Left lung (tissue), 10 donors: ENCODE measurements around the gene DNAJC15. TPM values are rescaled to one million over a fixed set of nuclear protein-coding genes. Genes with fewer than 3 reads are reported as not detected.

Experiments
- ATAC-seq: fragments of 200-7000 bp; cut with Tn5 transposase; one replicate; pipeline ENCODE4 v1.9.1; 2020; ENCODE audit warnings: moderate library complexity
- DNase-seq, 4 donors: peaks; one replicate each; pipeline ENCODE4 v3.0.0-alpha.2; 2013 to 2020
- H3K27ac ChIP-seq, 2 donors: fragments of 200-600 bp; sonication (generic) in 1 of 2; one replicate each; pipeline versions ENCODE4 v1.5.0 to v1.8.0; 2020 to 2021
- H3K27me3 ChIP-seq, 2 donors: fragments of 200-600 bp; sonication (generic) in 1 of 2; one replicate each; pipeline versions ENCODE4 v1.5.0 to v1.8.0; 2020 to 2021
- H3K36me3 ChIP-seq, 2 donors: fragments of 200-600 bp; sonication (generic) in 1 of 2; one replicate each; pipeline versions ENCODE4 v1.5.0 to v1.8.0; 2020 to 2021
- H3K4me1 ChIP-seq, 2 donors: fragments of 200-600 bp; one replicate each; pipeline ENCODE4 v1.8.0; 2021
- H3K4me3 ChIP-seq, 2 donors: fragments of 200-600 bp; sonication (generic) in 1 of 2; one replicate each; pipeline versions ENCODE4 v1.5.0 to v1.8.0; 2020 to 2021; ENCODE audit warnings: mild to moderate bottlenecking in 1 of 2
- H3K9me3 ChIP-seq, 2 donors: fragments of 200-600 bp; sonication (generic) in 1 of 2; one replicate each; pipeline versions ENCODE4 v1.5.0 to v1.8.0; 2020 to 2021
- intact Hi-C, 2 donors: fragments of 100-400 bp; cut with DNase I; formaldehyde crosslinking; loops; one replicate each; pipeline versions ENCODE4 v1.11.2 to v1.14.2; 2022
- polyA plus RNA-seq, 6 donors: library from polyadenylated mRNA; unstranded; fragments of 120-200 nt; gene quantifications; one replicate each; pipeline ENCODE4 v1.2.1, GENCODE V29; 2013; ENCODE audit not compliant: insufficient read length in 6 of 6
- total RNA-seq, 2 donors: library from RNA; stranded (reverse); fragmentation: NEBNext Ultra II Directional; extraction: Animal tissue kit (Norgen Biotek cat#: 25700); gene quantifications; one replicate each; pipeline ENCODE4 v1.2.1, GENCODE V29; 2021
- TF ChIP-seq, protein P1 (sequence below), 2 donors: fragments of 200-600 bp; sonication (generic) in 1 of 2; IDR thresholded peaks; one replicate each; pipeline versions ENCODE4 v1.5.0 to v1.8.0; 2021; ENCODE audit warnings: antibody characterized with exemption in 2 of 2
- donor health status: DM: no; HTN: yes; CAD: no.
- donor health status: DM: no; HTN: no; CAD: no.

Gene DNAJC15
- total and polyA plus RNA-seq, 8 donors = 12.8 to 28.5 (median 21.9) TPM

DNA sequence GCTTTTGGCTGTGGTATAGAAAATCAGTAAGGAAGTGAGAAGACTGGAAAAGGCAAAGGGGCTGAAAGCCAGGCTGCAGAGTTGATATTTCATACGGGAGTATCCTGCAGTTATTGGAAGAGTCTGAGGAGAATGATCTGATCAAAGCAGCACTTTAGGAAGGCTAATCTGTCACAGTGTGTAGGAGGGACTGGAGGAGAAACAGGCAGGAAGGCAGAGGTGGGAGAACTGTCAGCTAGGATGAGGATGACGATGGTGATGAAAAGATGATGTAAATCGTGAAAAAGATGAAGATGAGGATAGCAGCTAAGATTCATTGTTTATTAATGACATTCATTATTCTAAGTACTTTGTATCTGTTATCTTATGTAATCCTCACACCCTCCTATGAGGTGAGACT is 123.0 kb downstream of the DNAJC15 start:
- Histone ChIP-seq H3K9me3 (no peaks in the 10 kb centered on the region), H3K4me3 (no peak overlapping the region), H3K27me3 (peaks cover 0 to 5% of the 10 kb centered on the region in 2 donors), H3K36me3 (no peaks in the 10 kb centered on the region), H3K27ac (no peak overlapping the region), H3K4me1 (no peaks in the 10 kb centered on the region)
- DNase-seq = no peak
- no peak for ATAC-seq
- intact Hi-C loops = no loop called here
- TF ChIP-seq, protein P1, sequence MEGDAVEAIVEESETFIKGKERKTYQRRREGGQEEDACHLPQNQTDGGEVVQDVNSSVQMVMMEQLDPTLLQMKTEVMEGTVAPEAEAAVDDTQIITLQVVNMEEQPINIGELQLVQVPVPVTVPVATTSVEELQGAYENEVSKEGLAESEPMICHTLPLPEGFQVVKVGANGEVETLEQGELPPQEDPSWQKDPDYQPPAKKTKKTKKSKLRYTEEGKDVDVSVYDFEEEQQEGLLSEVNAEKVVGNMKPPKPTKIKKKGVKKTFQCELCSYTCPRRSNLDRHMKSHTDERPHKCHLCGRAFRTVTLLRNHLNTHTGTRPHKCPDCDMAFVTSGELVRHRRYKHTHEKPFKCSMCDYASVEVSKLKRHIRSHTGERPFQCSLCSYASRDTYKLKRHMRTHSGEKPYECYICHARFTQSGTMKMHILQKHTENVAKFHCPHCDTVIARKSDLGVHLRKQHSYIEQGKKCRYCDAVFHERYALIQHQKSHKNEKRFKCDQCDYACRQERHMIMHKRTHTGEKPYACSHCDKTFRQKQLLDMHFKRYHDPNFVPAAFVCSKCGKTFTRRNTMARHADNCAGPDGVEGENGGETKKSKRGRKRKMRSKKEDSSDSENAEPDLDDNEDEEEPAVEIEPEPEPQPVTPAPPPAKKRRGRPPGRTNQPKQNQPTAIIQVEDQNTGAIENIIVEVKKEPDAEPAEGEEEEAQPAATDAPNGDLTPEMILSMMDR (IDR thresholded peaks at IDR 0.05) = no peak

DNA sequence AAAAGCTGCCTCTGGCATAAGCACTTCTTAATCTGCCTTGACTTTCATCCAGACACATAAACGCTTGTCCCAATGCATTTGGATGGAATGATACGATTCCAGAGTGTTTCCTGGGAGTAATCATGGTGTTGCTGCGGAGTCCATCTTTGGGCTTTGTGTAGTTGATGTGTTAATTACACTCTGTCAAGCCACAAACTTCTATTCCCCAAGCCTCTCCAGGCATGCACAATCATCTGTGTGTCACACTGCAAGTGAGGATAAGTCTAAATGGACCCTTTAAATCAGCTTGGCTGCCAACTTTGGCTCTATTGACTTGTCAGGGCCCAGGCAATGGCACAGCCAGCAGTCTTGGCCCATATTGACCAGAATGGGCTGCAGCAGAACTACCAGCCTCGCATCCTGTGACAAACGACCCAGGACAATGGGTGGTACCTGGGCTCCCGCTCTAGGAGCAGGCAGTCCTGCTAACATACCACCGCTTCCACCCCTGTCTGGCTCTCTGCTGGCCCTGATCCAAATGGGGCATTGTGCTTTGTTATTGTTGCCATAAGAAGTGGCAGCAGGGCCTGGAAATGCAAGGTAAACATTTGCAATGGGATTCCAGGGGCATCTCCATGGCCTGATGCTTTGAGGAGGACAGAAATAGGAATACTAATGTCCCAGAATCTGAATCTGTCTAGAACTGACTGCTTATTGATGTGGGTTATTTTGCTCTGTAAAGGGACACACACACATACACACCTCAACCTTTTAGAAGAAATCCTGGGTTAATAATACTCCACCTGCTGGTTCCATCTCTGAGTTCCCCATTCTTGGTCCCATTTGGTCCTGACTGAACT is 127.2 kb downstream of the DNAJC15 start:
- Histone ChIP-seq H3K4me3 (no peak overlapping the region), H3K27me3 (peaks cover 0 to 5% of the 10 kb centered on the region in 2 donors), H3K27ac (no peak overlapping the region), H3K4me1 (no peaks in the 10 kb centered on the region), H3K9me3 (no peaks in the 10 kb centered on the region), H3K36me3 (no peaks in the 10 kb centered on the region)
- intact Hi-C loops = no loop called here
- TF ChIP-seq, protein P1 (IDR thresholded peaks at IDR 0.05) = no peak
- DNase-seq (no peak), ATAC-seq (no peak)

DNA sequence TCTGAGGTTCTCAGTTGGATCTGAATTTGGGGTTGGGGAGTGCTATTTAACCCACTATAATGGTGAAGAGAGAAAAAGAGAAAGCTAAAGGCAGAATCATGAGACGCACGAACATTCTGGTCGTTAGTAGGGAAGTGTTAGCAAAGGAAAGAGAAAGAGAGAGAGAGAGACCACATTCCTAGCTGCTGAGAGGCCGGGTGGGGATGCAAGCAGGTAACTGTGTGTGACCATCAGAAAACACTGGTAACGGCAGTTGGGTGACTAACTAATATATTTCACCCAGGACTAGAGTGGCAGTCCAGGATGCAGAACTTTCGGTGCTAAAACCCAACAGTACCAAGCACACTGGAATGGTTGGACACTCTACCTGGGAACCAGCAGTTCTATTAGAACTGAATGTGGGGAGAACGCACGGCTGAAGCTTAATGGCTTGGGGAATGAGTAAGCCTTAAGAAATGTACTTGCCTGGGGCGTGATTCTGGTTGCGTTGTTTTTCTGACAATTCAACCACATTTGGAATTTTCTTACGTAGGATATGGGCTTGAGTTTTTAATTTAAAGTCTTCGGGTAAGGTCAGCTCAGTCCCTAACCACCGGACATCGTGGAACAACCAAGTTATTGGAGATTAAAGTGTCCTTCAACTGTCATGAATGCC is 130.2 kb downstream of the DNAJC15 start:
- no peak for DNase-seq
- H3K27me3 ChIP-seq = no peaks in the 10 kb centered on the region
- ATAC-seq = no peak
- H3K9me3 ChIP-seq = no peaks in the 10 kb centered on the region
- no peaks in the 10 kb centered on the region for H3K4me1 ChIP-seq
- intact Hi-C loops = no loop called here
- no peak overlapping the region for H3K27ac ChIP-seq
- no peaks in the 10 kb centered on the region for H3K36me3 ChIP-seq
- H3K4me3 ChIP-seq = no peak overlapping the region
- TF ChIP-seq, protein P1 (IDR thresholded peaks at IDR 0.05) = no peak

DNA sequence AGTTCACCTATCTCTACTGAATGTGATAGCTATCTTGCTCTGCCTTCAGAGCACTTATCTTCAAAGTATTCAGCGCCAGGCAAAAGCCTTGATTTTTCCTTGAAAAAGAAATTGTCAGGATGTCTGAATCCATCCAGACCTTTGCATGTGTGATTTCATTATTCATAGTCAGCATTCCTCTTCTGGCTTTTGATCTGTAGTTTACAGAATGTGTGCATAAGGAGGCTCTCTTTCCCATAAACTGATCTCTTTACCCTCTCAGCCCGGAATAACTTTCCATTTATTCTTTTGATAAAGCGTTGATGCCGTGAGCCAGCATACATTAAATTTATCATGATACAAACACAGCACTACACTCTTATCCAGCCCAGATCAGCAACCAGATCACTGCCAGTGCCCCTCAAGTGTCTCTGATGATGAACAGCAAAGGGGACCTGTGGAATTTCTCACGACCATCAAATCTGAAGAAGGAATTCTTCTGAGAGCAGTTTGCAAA is 130.8 kb downstream of the DNAJC15 start:
- ATAC-seq (no peak), DNase-seq (no peak)
- Histone ChIP-seq H3K36me3 (no peaks in the 10 kb centered on the region), H3K27me3 (no peaks in the 10 kb centered on the region), H3K4me1 (no peaks in the 10 kb centered on the region), H3K27ac (no peak overlapping the region), H3K9me3 (no peaks in the 10 kb centered on the region), H3K4me3 (no peak overlapping the region)
- intact Hi-C loops = no loop called here
- TF ChIP-seq, protein P1 (IDR thresholded peaks at IDR 0.05) = no peak

DNA sequence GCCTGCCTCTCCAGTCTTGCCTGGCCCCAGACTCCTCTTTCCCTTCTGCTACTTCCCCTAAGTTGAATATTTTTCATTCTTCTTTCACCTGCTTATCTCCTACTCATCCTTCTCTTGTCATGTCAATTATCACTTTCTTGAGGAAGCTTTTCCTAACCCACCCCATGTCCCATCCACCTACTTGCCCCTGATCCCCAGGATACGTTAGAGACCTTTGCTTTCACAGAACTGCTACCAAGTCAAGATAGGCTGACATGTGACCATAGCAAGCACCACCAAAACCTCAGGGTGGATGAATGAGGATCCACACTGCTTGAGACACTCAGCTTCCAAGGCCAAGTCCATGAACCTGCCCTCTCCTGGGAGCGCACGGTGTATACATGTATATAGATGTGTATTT is 131.5 kb downstream of the DNAJC15 start:
- ATAC-seq (no peak), DNase-seq (no peak)
- TF ChIP-seq, protein P1 (IDR thresholded peaks at IDR 0.05) = no peak
- Histone ChIP-seq H3K27ac (no peak overlapping the region), H3K27me3 (no peaks in the 10 kb centered on the region), H3K4me1 (no peaks in the 10 kb centered on the region), H3K36me3 (no peaks in the 10 kb centered on the region), H3K9me3 (no peaks in the 10 kb centered on the region), H3K4me3 (no peak overlapping the region)
- intact Hi-C loops = no loop called here
